Tibial nerve (tissue), 4 donors: ENCODE data around the gene MTCH1.

ENCODE experiments used
- CTCF ChIP-seq, 5 experiments: fragments of 200-600 bp in 3 of 5; fragments of 450-650 bp in 2 of 5; sonication (generic) in 3 of 5; IDR thresholded peaks; one replicate each; pipeline ENCODE4 v1.5.1; 2016 to 2019; ENCODE audit warnings: antibody characterized with exemption in 5 of 5, mild to moderate bottlenecking in 3 of 5, moderate library complexity in 2 of 5
- EP300 ChIP-seq, 2 donors: sonication (generic); formaldehyde crosslinking; IDR thresholded peaks; one replicate each; pipeline ENCODE4 v1.6.1; 2017; ENCODE audit warnings: antibody characterized with exemption in 2 of 2, mild to moderate bottlenecking in 1 of 2
- POLR2A ChIP-seq, 2 donors: fragments of 450-650 bp; IDR thresholded peaks; one replicate each; pipeline ENCODE4 v1.6.1; 2017; ENCODE audit warnings: antibody characterized with exemption in 2 of 2, mild to moderate bottlenecking in 2 of 2, moderate library complexity in 2 of 2

GRCh38 chr6:36949636-36950035 is 36.4 kb downstream of the MTCH1 start:
- TF ChIP-seq CTCF (IDR thresholded peaks at IDR 0.05) (no peak), POLR2A (IDR thresholded peaks at IDR 0.05) (no peak), EP300 (IDR thresholded peaks at IDR 0.05) (no peak)
